Peyer's patch (tissue), 4 donors: Measurements from ENCODE around the gene ARL6IP4.

Experiments used
- POLR2A ChIP-seq, 2 donors: fragments of 450-650 bp; IDR thresholded peaks; one replicate each; pipeline ENCODE4 v1.5.1; 2017; ENCODE audit warnings: antibody characterized with exemption in 2 of 2, mild to moderate bottlenecking in 2 of 2, moderate library complexity in 2 of 2
- TF ChIP-seq, protein P1 (sequence below), 6 experiments: fragments of 450-650 bp in 4 of 6; fragments of 200-600 bp in 2 of 6; sonication (generic) in 1 of 6; IDR thresholded peaks; one replicate each; pipeline ENCODE4 v1.5.1; 2017 to 2019; ENCODE audit warnings: antibody characterized with exemption in 6 of 6, mild to moderate bottlenecking in 3 of 6, moderate library complexity in 1 of 6

DNA sequence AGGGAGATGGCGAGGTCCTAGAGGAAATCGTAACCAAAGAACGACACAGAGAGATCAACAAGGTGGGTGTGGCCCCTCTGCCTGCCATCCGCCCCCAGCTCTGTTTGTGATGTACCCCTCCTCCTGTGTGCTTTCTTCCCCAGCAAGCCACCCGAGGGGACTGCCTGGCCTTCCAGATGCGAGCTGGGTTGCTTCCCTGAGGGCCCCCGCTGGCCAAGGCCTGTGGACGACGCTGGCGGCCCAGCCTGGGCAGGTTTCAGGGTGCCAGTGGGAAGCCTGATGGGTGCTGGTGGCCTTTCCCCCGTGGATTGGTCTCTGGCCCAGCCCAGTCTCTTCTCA is 2.0 kb downstream of the ARL6IP4 start:
- TF ChIP-seq POLR2A (IDR thresholded peaks at IDR 0.05), result no peak
- TF ChIP-seq, protein P1, sequence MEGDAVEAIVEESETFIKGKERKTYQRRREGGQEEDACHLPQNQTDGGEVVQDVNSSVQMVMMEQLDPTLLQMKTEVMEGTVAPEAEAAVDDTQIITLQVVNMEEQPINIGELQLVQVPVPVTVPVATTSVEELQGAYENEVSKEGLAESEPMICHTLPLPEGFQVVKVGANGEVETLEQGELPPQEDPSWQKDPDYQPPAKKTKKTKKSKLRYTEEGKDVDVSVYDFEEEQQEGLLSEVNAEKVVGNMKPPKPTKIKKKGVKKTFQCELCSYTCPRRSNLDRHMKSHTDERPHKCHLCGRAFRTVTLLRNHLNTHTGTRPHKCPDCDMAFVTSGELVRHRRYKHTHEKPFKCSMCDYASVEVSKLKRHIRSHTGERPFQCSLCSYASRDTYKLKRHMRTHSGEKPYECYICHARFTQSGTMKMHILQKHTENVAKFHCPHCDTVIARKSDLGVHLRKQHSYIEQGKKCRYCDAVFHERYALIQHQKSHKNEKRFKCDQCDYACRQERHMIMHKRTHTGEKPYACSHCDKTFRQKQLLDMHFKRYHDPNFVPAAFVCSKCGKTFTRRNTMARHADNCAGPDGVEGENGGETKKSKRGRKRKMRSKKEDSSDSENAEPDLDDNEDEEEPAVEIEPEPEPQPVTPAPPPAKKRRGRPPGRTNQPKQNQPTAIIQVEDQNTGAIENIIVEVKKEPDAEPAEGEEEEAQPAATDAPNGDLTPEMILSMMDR (IDR thresholded peaks at IDR 0.05), result no peak
